OCI-M1 (cell line): ENCODE results near the gene BCL11A.

ENCODE experiments used
- DNase-seq: peaks from one replicate; lab custom pipeline; 2025; lab: John Stamatoyannopoulos, UW

Gene BCL11A

DNA sequence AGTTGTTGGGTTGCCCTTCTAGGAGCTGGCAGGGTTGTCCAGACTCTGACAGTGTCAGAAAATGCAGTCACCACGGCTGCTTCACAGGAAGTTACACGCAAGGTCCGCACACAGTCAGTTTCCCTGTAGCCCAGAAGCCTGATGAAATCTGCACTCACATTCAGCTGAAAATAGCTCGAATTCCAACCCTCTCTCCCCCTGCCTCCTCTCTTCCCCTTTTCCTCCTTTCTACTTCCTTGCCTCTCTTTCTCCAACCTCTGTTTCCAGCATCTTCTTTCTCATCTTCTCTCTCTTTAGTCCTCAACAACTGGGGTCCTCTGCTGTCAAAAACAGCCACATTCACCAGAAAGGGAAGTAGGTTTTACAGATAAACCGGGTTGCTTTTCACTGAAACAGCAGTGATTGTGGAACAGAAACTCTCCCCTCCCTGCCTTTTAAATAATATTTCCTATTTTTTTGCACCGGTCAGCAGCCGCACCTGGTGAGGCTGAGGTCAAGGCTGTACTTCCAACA, 69.3 kb downstream of the BCL11A start:
- DNase-seq: no peak

DNA sequence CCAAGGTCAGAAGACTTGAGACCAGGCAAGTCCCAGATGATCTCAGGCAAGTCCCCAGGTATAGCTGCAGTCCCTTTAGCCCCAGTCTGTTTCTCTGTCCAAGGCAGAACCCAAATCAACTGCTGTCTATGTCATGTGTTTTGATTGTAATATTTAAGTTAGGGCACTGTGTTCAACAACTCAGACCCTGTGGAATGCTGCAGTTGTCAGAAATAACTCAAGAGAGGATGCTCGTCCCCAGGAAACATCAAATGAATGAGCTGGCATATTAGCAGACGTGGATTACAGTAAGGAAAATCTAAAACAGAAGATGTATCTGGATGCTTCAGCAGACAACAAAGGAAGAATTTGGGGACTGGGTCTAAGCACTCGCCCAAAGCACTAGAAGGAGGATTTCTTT, 70.1 kb downstream of the BCL11A start:
- no peak for DNase-seq

DNA sequence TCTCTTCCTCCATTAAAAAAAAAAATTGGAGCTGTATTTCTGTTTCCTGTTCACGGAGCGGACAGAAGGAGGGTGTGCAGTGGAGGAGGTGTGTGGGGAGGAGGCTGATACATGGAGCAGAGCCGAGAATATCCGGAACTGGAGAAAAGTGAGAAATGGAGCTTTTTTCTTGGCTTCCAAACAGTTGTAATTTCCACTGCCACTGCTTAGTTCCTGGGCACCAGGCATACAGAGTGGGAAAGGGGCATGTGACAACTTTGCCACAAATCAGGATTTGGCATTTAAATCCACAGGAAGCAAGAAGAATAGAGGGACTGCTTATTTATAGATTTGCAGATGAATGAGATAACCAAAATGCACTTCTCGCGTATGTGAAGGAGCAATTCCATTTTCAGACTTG, 71.2 kb downstream of the BCL11A start:
- no peak for DNase-seq

DNA sequence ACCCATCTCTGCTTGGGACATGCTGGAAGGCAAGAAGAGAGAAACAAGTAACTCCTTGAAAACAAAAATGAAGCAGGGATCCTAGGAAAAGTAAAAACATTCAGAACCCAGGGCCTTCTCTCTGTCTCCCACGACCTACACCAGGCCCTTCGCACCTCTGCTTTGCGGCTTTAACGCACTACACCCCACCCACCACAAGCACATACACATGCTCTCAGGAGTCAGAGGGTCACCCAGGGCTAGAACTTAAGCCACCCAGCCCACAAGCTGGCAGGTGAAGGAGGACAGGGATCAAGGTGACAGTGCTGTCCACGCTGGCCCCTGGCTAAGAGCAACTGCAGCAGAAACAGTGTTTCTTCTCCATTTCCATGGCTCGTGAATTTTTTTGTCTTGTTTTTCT, 72.2 kb downstream of the BCL11A start:
- no peak for DNase-seq

DNA sequence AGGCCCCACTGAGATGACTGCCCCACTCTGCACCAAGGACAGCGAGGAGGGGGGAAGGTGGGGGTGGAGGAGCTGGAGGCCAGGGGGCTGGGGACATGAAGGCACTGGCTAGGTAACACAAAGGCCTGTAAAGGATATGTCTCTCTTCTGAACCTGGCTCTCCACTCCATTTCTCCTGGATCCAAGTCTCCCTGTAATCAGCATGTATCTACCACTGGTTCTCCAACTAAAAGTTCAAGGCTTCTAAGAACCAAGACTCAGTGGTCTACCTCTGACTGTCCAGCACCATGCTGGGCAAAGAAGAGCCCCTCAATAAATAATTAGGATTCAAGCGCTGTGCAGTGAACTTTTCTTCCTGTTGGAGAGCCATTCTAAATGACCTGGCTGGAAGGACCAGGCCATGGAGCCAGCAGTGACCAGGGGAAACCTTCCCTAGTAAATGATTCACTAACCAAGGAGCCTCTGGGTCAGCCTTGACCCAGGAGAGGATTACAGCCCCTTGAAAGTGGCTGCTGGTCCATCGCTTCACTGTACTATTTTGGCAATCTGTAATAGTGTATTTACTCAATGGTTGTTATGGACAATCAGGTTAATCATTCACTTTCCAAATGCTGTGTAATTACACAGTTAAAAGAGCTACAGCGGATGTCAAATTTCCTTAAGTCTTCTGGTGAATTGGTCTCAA, 73.2 kb downstream of the BCL11A start:
- DNase-seq: no peak

DNA sequence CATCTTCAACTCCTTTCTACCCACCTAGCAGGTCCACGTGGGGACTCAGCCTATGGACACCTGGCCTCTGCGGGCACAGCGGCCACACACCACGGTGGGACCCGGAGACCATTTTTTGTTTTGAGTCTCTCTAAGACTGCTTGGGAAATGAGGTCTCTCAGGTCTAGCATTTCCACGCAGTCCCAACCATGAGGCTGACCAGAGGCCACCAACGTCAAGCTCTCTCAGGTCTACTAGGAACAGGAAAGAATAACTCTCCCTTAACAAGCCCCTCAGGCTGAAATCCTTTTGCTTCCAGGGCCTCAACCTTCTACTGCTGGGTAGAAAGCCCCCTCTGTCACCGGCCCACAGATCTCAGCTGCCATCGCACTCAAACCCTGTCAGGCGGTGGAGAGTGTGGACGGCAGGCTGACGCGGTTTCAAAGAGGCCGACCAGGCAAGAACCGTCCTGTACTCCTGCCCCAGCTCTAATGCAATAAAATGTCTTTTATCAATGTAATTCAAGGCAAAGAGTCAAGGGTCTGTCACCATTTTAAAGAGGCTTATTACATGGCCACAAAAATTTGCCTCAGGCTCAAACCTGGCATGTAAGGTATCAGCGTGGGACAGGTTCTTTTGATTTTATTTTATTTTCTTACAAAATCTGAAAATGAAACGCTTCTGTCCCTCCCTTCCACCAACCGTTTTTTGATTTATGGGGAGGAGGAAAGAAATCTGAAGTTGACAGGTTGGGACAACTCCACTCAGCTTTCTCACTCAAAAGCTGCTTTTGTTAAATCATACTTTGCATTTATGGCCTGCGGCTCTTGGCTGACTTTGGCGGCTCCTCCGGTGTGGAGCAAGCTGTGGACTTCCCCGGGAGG, 74.0 kb downstream of the BCL11A start:
- DNase-seq: no peak

DNA sequence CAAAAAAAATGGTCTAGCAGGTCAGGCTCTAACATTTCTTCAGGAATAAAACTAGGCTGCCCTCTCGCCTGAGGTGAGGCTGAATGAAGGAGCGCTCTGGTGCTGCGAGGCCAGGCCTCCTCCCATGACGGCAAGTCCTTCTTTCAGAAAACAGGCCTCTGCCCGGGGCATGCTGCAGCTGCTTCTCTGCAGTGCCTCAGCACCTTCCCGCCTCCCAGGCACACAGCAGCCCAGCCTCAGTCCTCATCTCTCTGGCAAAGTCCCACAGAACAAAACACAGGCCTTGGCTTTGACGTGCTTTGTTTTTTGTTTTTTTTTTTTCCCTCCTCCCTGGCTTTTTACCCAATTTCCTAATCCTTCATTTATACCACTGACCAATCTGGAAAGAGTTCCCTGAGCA, 74.8 kb downstream of the BCL11A start:
- DNase-seq: no peak

DNA sequence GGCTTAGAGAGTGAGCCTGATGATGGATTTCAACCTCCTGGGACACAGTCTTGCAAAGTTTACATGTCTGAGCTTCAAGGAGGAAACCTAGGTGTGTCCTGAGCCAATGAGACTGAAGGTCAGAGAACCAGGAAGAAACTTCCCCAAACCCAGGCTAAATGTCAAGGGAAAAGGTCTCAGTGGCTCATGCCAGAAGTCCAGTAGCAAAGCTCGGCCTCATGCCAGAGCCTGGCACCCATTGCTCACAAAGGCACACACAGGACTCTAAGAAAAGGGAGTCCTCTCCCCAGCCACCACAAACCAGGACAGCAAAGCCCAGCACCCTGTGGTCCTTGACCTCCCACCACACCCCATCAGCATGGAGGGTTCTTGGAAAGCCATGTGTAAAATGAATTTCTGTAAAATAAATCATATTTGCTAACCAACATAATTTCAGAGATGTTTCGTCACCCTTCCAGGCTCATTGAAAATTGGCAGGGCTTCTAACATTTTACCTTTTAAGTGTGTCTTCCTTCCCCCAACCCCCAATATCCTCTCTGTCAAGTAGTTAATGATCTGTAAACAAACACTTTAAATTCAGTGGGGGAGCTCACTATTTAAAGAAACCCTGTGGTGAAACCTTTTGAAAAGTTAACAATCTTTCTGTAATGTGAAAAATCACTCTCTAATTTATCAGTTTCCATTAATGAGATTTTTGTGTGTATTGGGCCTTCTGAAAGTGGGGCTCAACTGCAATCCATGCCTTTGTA, 77.1 kb downstream of the BCL11A start:
- DNase-seq: no peak

DNA sequence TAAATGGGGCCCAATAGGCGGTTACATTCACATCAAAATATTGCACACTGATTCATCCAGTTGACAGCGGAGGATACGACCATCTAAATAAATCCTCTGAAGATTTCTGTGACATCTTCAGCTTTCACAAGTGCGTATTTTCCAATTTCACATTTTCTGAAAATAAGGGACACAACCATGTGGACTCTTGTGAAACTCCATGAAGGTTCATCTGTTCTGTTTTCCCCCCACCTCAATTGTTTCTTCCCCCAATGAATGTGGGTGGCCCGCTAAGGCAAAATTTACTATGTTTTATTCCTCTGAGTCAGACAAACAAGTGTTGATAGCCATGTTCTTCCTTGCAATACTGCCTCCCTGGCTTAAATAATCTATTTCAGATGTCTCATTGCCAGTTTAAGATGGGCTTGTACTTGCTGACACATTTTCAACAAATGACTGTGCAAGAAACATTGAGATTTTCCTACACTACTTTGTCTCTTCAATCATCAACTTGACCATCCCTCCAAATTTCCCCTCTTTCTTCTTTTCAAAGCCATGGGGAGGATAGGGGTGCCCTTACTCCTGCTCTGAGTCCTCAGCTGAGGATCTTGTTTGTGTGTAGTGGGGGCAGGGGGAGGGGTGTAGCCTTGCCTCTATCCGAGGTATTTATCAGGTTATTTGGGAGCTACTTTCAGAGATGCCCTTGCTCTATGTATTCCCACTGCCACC, 78.2 kb downstream of the BCL11A start:
- no peak for DNase-seq

DNA sequence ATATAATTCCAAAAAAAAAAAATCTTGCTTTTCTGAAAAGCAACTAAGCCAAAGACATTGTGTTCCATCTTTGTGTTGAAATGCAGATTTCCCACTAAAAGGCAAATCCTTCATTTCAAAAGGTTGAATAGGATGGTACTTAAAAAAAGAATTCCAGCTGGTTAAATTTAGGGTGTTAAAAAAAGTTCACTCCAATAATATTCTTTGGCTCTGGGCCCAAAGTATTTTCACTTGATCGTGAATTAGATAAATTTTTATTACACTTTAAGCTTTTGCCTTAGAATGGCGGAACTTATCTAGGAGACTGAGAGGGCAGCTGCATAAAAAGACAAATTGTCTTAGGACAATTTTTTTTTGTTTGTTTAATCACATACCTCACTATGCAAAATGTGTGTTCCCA, 79.2 kb downstream of the BCL11A start:
- no peak for DNase-seq

DNA sequence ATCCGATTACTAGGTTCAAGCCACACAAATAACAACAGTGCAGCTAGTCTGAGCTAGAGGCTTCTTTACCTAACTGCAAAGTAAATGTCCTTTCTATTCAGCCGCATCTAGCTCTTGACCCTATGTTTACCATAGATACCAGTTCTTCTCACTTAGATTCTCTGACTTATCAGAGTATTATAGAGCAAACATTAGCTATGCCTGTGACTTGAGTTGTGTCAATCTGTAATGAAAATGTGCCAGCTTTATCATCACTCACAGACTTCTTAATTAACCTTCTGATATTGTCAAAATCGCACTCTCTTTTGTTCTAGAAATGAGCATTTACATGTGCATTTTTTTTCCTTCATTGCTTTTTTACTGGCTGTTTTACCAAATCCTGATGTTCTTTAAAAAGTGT, 79.9 kb downstream of the BCL11A start:
- DNase-seq: no peak

DNA sequence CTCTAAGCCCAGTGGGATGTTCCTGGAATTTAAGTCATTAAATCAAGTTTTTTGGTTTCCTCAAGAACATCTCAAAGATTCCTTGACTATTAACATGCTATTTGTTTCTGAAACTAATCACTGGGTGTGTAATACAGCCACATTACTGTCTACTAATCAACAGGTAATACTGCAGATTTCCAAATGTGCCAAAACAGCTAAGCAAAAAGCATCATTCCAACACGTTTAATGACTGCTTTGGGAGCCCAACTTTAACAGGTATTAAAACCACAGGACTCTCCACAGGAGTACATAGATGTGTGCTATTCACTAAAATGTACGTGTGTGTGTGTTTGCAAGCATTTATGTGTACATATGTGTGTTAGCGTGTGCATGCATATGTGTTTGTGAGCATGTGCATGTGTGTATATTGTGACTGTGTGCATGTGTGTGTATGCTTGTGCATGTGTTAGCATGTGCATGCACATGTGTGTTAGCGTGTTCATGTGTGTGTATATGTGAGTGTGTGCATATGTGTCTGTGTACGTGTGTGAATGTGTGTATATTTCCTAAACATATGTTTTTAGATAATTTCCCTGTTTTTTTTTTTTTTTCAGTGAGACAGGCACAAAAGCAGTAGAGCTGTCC, 80.7 kb downstream of the BCL11A start:
- DNase-seq: no peak

DNA sequence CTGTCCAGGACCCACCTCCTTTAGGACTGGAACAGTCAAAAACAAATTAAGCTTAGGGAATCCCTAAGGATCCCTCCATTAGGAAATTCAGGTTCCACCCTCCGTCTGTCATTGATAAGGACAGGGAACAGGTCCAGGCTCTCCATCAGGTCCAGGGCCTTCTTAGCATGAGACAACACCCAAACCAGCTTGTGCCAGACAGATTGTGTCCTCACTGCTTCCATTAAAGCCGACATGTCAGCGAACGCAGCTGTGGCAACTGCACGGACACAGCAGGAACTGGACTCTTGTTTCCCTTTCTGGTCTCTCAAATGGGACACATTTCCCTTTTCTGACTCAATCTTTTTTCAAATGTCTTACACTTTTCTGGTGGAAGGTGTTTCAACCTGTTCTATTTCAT, 81.4 kb downstream of the BCL11A start:
- no peak for DNase-seq

DNA sequence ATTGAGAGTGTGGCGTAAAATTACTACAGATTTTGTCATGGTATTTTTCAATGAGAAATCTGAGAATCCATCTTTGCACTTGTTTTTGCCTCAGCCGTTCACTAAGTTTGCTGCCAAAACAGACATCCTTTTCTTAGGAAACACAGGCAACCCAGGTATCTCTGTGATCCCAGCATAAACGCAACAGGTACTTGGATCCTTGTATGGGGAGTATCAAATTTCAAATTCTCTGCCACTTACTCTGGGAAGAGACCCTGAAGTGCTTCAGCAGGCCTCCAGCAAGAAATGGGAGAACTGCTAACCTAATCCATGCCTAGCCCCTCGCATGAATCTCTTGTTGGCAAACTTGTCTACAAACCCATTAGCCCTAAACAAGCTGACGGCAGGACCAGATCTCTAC, 83.1 kb downstream of the BCL11A start:
- DNase-seq: no peak

DNA sequence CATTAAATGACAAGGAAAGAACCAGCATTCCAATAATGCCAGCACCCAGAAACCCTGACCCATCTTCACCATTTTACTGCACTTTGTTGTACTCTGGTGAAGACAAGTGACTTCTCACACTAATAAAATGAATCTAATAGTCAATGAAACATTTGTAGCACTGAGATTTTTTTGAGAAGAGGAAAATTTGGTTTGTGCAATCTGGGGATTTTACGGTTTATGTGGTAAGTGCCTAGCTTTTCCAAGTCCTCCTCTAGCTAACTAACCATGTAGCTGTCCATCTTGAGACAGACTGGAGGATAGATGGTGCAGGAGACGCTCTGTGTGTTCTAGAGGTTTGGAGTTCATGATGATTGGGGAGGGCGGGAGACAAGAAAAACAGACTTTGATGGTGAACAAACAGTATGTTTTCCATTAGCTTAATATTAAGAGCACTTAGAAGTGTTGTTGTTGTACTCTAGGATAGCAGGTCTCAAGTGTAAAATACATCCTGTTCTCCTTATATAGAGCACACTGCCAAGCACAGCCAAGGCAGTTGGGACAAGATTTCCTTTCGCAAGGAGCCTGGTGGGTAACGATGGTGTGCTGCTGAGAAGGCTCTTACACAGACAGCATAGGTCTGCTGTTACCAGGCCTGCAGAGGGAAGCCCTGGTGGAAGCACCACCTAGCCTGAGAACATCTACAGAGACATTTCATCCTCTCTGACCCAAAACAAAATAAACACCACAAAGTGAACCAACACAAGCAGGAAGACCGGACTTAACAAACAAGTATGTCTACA, 83.7 kb downstream of the BCL11A start:
- DNase-seq: no peak

DNA sequence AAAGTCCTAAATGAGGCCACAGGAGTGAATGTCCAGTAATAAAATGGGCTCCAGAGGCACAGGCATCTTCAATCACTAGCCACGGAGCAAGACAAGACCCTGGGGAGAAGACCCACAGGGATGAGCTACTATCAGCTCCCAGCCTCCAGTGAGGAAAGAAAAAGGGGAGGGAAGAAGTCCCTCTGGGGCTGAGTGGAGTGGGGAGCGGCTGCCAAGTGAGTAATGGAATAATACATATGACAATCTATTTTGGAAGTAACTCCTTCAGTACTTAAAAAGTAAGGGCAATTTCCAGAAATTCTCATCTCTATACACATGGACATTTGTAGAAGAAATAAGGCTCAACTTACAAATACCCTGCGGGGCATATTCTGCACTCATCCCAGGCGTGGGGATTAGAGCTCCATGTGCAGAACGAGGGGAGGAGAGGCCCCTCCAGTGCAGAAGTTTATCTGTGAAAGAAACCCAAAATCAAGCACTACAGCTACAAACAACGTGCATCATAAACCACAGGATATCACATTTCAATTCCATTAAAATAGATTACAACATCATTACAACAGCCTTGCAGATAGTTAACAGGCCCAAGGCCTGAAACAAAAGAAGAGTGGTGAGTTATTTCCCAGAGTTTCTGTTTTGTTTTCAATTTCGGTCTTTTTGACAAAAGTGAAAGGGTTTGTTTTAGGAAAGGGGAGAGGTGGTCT, 84.9 kb downstream of the BCL11A start:
- DNase-seq: peak; percentile 81

DNA sequence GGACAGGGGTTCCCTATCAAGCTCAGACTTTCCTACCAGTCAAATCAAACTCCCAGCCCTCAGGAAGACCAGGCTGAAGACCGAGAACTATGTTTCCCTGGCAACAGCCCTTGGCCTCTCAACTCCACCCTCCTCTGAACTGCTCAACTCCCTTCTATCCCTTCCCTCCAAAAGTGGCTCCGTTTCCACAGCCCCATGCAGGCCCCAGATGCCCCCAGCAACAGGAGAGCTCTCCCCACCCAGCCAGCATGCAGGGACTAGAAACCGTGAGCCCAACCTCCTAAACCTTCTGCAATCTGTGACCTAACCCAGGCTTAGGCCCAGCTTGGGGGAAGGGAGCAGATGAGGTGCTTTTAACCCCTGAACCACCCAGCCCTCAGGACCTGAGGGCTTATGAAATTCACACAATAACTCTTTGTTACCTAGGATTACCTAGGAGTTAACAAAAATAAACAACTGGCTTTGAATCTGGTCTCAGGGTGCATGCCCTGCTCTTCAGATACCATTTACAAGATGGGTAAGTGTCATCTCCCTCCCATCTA, 87.2 kb downstream of the BCL11A start:
- no peak for DNase-seq

DNA sequence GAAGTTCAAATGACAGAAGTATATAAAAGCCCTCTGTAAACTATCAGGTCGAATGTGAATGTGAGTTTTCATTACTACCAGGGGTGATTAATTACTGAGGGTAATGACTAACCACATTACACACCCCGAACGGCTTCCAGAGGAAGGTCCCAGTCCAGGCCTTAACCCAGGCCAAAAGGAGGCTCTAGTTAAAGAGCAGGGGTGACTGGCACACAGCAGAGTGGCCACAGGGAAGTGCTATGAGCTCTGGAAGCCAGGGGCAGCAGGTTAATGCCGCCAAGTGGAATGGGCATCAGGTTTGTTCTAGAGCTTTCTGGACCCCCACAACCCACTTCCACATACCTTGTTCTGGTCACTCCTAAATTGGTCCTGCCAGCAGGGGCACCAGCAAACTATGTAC, 87.7 kb downstream of the BCL11A start:
- no peak for DNase-seq

DNA sequence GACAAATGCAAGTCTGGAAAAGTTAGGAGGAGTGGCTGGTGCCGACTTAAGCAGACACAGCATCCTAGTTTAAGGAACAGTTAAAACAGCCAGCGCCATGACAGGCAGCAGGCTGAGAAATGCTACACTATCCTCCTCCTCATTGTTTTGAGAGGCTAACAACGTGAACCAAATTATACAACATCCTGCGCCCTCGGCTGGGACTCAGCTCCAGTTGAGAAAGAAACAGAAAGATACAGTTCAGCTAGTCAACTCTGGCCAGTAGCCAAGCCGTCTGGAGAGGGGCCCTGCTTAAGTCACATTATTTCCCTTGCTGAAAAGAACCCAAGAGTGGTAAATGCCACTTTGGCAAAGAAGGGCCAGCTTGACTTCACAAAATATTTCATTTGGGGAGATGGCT, 90.2 kb downstream of the BCL11A start:
- DNase-seq: no peak
